HEK293 (cell line): Measurements from ENCODE around the gene PPP1R1C.

Experiments
- CTCF ChIA-PET: fragments of 350-600 bp; formaldehyde crosslinking; extraction: SDS; loops from one replicate; lab custom pipeline; 2021; ENCODE audit warnings: antibody characterized with exemption; lab: Yijun Ruan, JAX
- POLR2A ChIA-PET: fragments of 300-600 bp; formaldehyde crosslinking; extraction: SDS; loops from one replicate; lab custom pipeline; 2020; ENCODE audit warnings: antibody characterized with exemption, inconsistent platforms; lab: Yijun Ruan, JAX
- H3K27ac ChIP-seq: fragments of 200-500 bp; sonication (Bioruptor generic); 2 replicates; pipeline ENCODE4 v1.5.1; 2014; ENCODE audit warnings: low read depth, low read length, control low read depth, inconsistent platforms; ENCODE audit errors: extremely low read depth
- H3K36me3 ChIP-seq, 2 experiments: fragments of 200-500 bp in 1 of 2; sonication (Bioruptor generic) in 1 of 2; 1 replicate in 1 of 2; 2 replicates in 1 of 2; pipeline ENCODE4 v1.5.1; 2014 to 2017; ENCODE audit warnings: inconsistent platforms in 2 of 2, low read length in 2 of 2; ENCODE audit not compliant: control insufficient read depth in 2 of 2, insufficient read depth in 1 of 2
- H3K4me1 ChIP-seq: fragments of 200-500 bp; sonication (Bioruptor generic); 2 replicates; pipeline ENCODE4 v1.5.1; 2014; ENCODE audit warnings: mild to moderate bottlenecking, low read length, inconsistent platforms; ENCODE audit not compliant: control insufficient read depth, insufficient read depth
- H3K4me3 ChIP-seq: 2 replicates; pipeline ENCODE4 v1.5.1; 2011; ENCODE audit warnings: low read depth, mild to moderate bottlenecking, control low read depth, low read length, moderate library complexity
- H3K9me3 ChIP-seq: fragments of 200-500 bp; sonication (Bioruptor generic); 2 replicates; pipeline ENCODE4 v1.5.1; 2014; ENCODE audit warnings: low read depth, low read length, inconsistent platforms; ENCODE audit not compliant: control insufficient read depth, insufficient read depth
- AEBP2 ChIP-seq: fragments of 450-650 bp; formaldehyde crosslinking; IDR thresholded peaks from 2 replicates; pipeline ENCODE4 v1.5.1; 2016; ENCODE audit warnings: missing biosample characterization, missing genetic modification characterization, borderline replicate concordance
- EGR2 ChIP-seq: fragments of 450-650 bp; formaldehyde crosslinking; IDR thresholded peaks from 2 replicates; pipeline ENCODE4 v1.5.1; 2016; ENCODE audit warnings: low read depth, missing biosample characterization, missing genetic modification characterization
- GFI1B ChIP-seq: fragments of 450-650 bp; formaldehyde crosslinking; IDR thresholded peaks from 2 replicates; pipeline ENCODE4 v1.5.1; 2016; ENCODE audit warnings: missing biosample characterization, missing genetic modification characterization
- OSR2 ChIP-seq: fragments of 450-650 bp; formaldehyde crosslinking; IDR thresholded peaks from 2 replicates; pipeline ENCODE4 v1.5.1; 2016; ENCODE audit warnings: missing biosample characterization, missing genetic modification characterization
- PBX3 ChIP-seq: sonication (generic); formaldehyde crosslinking; IDR thresholded peaks from 2 replicates; pipeline ENCODE4 v1.8.1; 2022; ENCODE audit warnings: mild to moderate bottlenecking, moderate library complexity, missing genetic modification reagents
- PRDM1 ChIP-seq: fragments of 450-650 bp; formaldehyde crosslinking; IDR thresholded peaks from 2 replicates; pipeline ENCODE4; 2016; ENCODE audit warnings: missing biosample characterization, missing genetic modification characterization
- SCRT2 ChIP-seq: fragments of 450-650 bp; formaldehyde crosslinking; IDR thresholded peaks from 2 replicates; pipeline ENCODE4 v1.5.1; 2016; ENCODE audit warnings: missing biosample characterization, missing genetic modification characterization
- WT1 ChIP-seq: fragments of 450-650 bp; formaldehyde crosslinking; IDR thresholded peaks from 2 replicates; pipeline ENCODE4 v1.5.1; 2016; ENCODE audit warnings: missing biosample characterization, missing genetic modification characterization
- ZBTB1 ChIP-seq: fragments of 450-650 bp; formaldehyde crosslinking; IDR thresholded peaks from 2 replicates; pipeline ENCODE4 v1.5.1; 2016; ENCODE audit warnings: missing biosample characterization, missing genetic modification characterization
- ZBTB8A ChIP-seq: fragments of 450-650 bp; formaldehyde crosslinking; IDR thresholded peaks from 2 replicates; pipeline ENCODE4 v1.5.1; 2016; ENCODE audit warnings: missing biosample characterization, missing genetic modification characterization
- ZFP37 ChIP-seq: fragments of 450-650 bp; formaldehyde crosslinking; IDR thresholded peaks from 2 replicates; pipeline ENCODE4 v1.5.1; 2016; ENCODE audit warnings: missing biosample characterization, missing genetic modification characterization
- ZNF133 ChIP-seq: fragments of 450-650 bp; formaldehyde crosslinking; IDR thresholded peaks from 2 replicates; pipeline ENCODE4 v1.5.1; 2016; ENCODE audit warnings: missing biosample characterization, missing genetic modification characterization
- ZNF169 ChIP-seq: fragments of 450-650 bp; formaldehyde crosslinking; IDR thresholded peaks from 2 replicates; pipeline ENCODE4 v1.5.1; 2016; ENCODE audit warnings: missing biosample characterization, missing genetic modification characterization
- ZNF19 ChIP-seq: fragments of 450-650 bp; formaldehyde crosslinking; IDR thresholded peaks from 2 replicates; pipeline ENCODE4; 2016; ENCODE audit warnings: missing biosample characterization, missing genetic modification characterization, low read depth
- ZNF214 ChIP-seq: fragments of 450-650 bp; formaldehyde crosslinking; IDR thresholded peaks from 2 replicates; pipeline ENCODE4 v1.5.1; 2017; ENCODE audit warnings: missing biosample characterization, mild to moderate bottlenecking, missing genetic modification characterization, borderline replicate concordance
- ZNF274 ChIP-seq, 2 experiments: fragments of 200-500 bp in 1 of 2; fragments of 450-650 bp in 1 of 2; sonication (Bioruptor generic) in 1 of 2; formaldehyde crosslinking in 1 of 2; IDR thresholded peaks; 2 replicates each; pipeline versions ENCODE4 v1.5.1 to v1.6.1; 2014 to 2016; ENCODE audit warnings: borderline replicate concordance in 1 of 2, inconsistent platforms in 1 of 2, low read length in 1 of 2, missing biosample characterization in 1 of 2, missing genetic modification characterization in 1 of 2
- ZNF416 ChIP-seq: fragments of 450-650 bp; formaldehyde crosslinking; IDR thresholded peaks from 2 replicates; pipeline ENCODE4 v1.5.1; 2016; ENCODE audit warnings: missing biosample characterization, missing genetic modification characterization
- ZNF596 ChIP-seq: fragments of 450-650 bp; IDR thresholded peaks from 2 replicates; pipeline ENCODE4 v1.5.0; 2018; ENCODE audit warnings: missing biosample characterization, mild to moderate bottlenecking, missing genetic modification characterization, moderate library complexity
- ZNF610 ChIP-seq: fragments of 450-650 bp; formaldehyde crosslinking; IDR thresholded peaks from 2 replicates; pipeline ENCODE4 v1.5.1; 2016; ENCODE audit warnings: missing biosample characterization, missing genetic modification characterization, borderline replicate concordance
- ZNF654 ChIP-seq: fragments of 450-650 bp; formaldehyde crosslinking; IDR thresholded peaks from 2 replicates; pipeline ENCODE4 v1.5.1; 2016; ENCODE audit warnings: low read depth, missing biosample characterization, missing genetic modification characterization
- ZNF658 ChIP-seq: fragments of 450-650 bp; formaldehyde crosslinking; IDR thresholded peaks from 2 replicates; pipeline ENCODE4; 2016; ENCODE audit warnings: missing biosample characterization, missing genetic modification characterization
- ZNF660 ChIP-seq: fragments of 450-650 bp; IDR thresholded peaks from 2 replicates; pipeline ENCODE4 v1.5.1; 2018; ENCODE audit warnings: missing biosample characterization, mild to moderate bottlenecking, missing genetic modification characterization
- ZNF701 ChIP-seq: fragments of 450-650 bp; formaldehyde crosslinking; IDR thresholded peaks from 2 replicates; pipeline ENCODE4 v1.5.1; 2016; ENCODE audit warnings: missing biosample characterization, missing genetic modification characterization
- ZSCAN23 ChIP-seq: fragments of 450-650 bp; formaldehyde crosslinking; IDR thresholded peaks from 2 replicates; pipeline ENCODE4 v1.5.1; 2016; ENCODE audit warnings: missing biosample characterization, missing genetic modification characterization
- TF ChIP-seq, protein P1 (sequence below): fragments of 450-650 bp; formaldehyde crosslinking; IDR thresholded peaks from 2 replicates; pipeline ENCODE4 v1.5.1; 2017; ENCODE audit warnings: missing biosample characterization, missing genetic modification characterization

Gene PPP1R1C

DNA sequence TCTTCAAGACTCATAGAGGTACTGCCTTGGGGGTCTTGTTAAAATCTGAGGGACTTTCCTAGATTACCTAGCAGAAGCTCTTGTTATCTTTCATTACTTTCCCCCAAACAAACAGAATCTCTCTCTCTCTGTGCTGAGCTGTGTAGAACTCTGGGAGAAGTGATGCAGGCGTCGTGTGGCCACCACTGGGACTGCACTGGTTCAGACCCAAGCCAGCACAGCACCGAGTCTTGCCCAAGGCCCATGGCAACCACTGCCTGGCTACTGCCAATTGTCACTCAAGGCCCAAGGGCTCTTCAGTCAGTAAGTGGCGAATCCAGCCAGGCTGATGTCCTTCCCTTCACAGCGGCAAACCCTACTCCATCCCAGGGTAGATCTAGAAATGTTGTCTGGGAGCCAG, 28.6 kb downstream of the PPP1R1C start:
- Histone ChIP-seq H3K4me1 (no peaks in the 10 kb centered on the region), H3K4me3 (no peak overlapping the region), H3K36me3 (no peaks in the 10 kb centered on the region), H3K27ac (no peak overlapping the region), H3K9me3 (no peaks in the 10 kb centered on the region)
- CTCF ChIA-PET, result interaction anchor here (1.3 kb wide), 1 partner anchor 63 kb away, joined by 3 read pairs; no protein-coding TSS in a partner anchor
- POLR2A ChIA-PET, result no interaction called here
- TF ChIP-seq ZFP37 (tag by site-specific recombination), result no peak
- no peak for TF ChIP-seq ZBTB1 (tag by site-specific recombination)
- TF ChIP-seq ZNF701 (tag by site-specific recombination), result no peak
- no peak for TF ChIP-seq WT1
- no peak for TF ChIP-seq ZNF169 (tag by site-specific recombination)
- TF ChIP-seq ZNF660 (tag by site-specific recombination), result no peak
- no peak for TF ChIP-seq ZNF610 (tag by site-specific recombination)
- TF ChIP-seq ZNF214 (tag by site-specific recombination), result no peak
- no peak for TF ChIP-seq EGR2 (tag by site-specific recombination)

DNA sequence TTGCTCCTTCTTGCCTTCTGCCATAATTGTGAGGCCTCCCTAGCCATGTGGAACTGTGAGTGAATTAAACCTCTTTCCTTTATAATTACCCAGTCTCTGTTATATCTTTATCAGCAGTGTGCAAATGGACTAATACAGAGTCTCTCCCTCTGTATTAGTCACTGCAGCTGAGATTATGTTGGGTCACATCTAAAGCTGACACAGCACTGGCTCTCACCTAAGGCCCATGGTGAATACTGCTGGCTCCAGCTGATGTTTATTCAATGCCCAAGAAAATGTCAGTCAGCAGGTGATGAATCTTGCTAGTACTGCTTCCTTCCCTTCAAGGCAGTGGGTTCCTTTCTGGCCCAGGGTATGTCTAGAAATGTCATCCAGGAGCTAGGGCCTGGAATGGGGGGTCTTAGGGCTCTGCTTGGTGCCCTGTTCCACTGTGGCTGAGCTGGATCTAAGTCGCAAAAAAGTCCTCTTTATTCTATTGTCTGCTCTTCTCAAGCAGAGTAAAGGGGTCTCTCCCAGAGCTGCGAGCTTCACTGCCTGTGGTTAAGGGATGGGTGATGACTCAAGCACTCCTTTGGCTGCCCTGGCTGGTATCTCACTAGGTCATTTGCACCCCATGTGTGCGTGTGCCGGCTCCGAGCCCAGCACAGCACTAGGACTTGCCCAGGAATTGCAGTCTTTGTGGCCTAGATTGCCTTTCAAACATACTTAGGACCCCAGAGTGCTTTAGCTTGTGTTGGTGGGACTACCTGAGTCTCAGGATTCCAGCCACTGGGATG, 29.9 kb downstream of the PPP1R1C start:
- ChIA-PET CTCF (interaction anchor here (1.3 kb wide), 1 partner anchor 62 kb away, joined by 3 read pairs; no protein-coding TSS in a partner anchor), POLR2A (no interaction called here)
- Histone ChIP-seq H3K36me3 (no peaks in the 10 kb centered on the region), H3K4me1 (no peaks in the 10 kb centered on the region), H3K27ac (no peak overlapping the region), H3K9me3 (no peaks in the 10 kb centered on the region), H3K4me3 (no peak overlapping the region)
- TF ChIP-seq PRDM1 (no peak), ZNF19 (tag by site-specific recombination) (no peak), ZNF416 (no peak), OSR2 (no peak), GFI1B (tag by site-specific recombination) (no peak), ZSCAN23 (tag by site-specific recombination) (no peak), ZNF596 (tag by site-specific recombination) (no peak), ZBTB1 (tag by site-specific recombination) (no peak), PBX3 (no peak), ZBTB8A (tag by site-specific recombination) (no peak), ZNF133 (no peak), ZNF274 (IDR thresholded peaks at IDR 0.05; ENCODE audit: low read length) (no peak), ZNF274 (tag by site-specific recombination; IDR thresholded peaks at IDR 0.05; ENCODE audit: borderline replicate concordance) (no peak), ZNF701 (tag by site-specific recombination) (no peak), SCRT2 (tag by site-specific recombination) (no peak), ZNF654 (no peak), ZNF658 (tag by site-specific recombination) (no peak), AEBP2 (tag by site-specific recombination) (no peak), ZNF169 (tag by site-specific recombination) (no peak)
- TF ChIP-seq, protein P1, sequence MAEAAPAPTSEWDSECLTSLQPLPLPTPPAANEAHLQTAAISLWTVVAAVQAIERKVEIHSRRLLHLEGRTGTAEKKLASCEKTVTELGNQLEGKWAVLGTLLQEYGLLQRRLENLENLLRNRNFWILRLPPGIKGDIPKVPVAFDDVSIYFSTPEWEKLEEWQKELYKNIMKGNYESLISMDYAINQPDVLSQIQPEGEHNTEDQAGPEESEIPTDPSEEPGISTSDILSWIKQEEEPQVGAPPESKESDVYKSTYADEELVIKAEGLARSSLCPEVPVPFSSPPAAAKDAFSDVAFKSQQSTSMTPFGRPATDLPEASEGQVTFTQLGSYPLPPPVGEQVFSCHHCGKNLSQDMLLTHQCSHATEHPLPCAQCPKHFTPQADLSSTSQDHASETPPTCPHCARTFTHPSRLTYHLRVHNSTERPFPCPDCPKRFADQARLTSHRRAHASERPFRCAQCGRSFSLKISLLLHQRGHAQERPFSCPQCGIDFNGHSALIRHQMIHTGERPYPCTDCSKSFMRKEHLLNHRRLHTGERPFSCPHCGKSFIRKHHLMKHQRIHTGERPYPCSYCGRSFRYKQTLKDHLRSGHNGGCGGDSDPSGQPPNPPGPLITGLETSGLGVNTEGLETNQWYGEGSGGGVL (tag by site-specific recombination), result no peak
